ENCODE measurements around the gene KBTBD12.

The KBTBD12 gene

GRCh38 chr3:127974226-127974625 lies 59.2 kb downstream of the KBTBD12 start:
- H3K4me3 ChIP-seq (ENCODE audit: low read depth in 1 of 2, low read length in 2 of 2): no peak overlapping the region
- H3K79me2 ChIP-seq (ENCODE audit: insufficient read depth, low read length): no peaks in the 10 kb centered on the region
- H3K9me3 ChIP-seq (ENCODE audit: insufficient read depth, low read length, severe bottlenecking): no peaks in the 10 kb centered on the region
- TF ChIP-seq CTCF (IDR thresholded peaks at IDR 0.05; ENCODE audit: borderline replicate concordance, extremely low read depth, low read length, poor library complexity, severe bottlenecking) (no peak), EZH2 (IDR thresholded peaks at IDR 0.05; ENCODE audit: borderline replicate concordance, low read depth, low read length, severe bottlenecking) (no peak)
- H3K4me2 ChIP-seq (ENCODE audit: insufficient read depth, low read length): no peak overlapping the region
- peaks cover 19% of the 10 kb centered on the region for H3K27me3 ChIP-seq (ENCODE audit: insufficient read depth, low read length, poor library complexity)
- H3K36me3 ChIP-seq (ENCODE audit: insufficient read depth, low read length): no peaks in the 10 kb centered on the region
- H3K27ac ChIP-seq (ENCODE audit: low read length): no peak overlapping the region
- ATAC-seq (ENCODE audit: insufficient read depth, low read depth): no peak
- H3K9ac ChIP-seq (ENCODE audit: low read depth, low read length): no peak overlapping the region
- no peaks in the 10 kb centered on the region for H3K4me1 ChIP-seq (ENCODE audit: insufficient read depth, low read length)
- H4K20me1 ChIP-seq (ENCODE audit: insufficient read depth, low read length): no peaks in the 10 kb centered on the region; the same call in 1 of the 2 replicates
- DNase-seq: no peak
- H2AFZ ChIP-seq (ENCODE audit: low read depth, low read length): no peak overlapping the region

DNA sequence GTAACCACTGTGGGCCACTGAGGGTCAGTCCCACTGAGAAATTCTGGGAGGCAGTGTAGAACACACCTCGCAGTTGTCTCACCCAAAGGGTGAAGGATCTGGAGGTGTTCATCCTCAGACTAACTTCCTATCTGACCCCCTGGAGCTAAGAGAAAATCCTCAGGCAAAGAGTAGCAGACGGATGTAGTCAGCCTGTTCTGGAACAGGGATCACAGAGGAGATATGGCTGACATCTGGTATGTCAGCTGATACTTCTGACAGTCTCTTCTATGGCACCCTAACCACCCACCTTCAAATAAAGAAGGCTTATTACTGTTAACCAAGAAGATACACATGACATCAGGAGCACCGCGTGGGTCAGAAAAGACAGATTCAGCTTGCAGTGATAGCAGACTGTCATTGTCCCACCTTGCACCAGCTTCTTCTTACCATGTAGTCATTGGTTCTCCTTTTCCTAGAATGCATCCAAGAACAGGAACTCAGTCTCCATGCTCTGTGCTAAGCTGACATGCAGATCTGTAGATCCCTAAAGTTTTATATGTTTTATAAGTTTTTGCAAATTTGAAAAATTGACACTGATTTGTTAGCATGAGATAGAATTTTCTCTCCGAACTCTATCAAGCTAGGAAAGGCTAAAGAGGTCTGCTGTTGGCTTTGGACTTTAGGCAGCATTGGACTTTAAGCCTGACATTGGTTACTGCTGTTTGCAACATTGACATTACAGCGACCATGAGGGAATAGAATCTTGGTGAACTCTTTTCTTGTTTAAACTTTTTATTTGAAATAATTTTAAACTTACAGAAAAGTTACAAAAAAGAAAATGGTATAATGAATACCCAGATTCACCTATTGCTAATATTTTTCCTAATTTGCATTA lies 60.4 kb downstream of the KBTBD12 start:
- Histone ChIP-seq H3K4me2 (ENCODE audit: insufficient read depth, low read length) (no peak overlapping the region), H3K36me3 (ENCODE audit: insufficient read depth, low read length) (no peaks in the 10 kb centered on the region), H3K9ac (ENCODE audit: low read depth, low read length) (no peak overlapping the region), H3K27ac (ENCODE audit: low read length) (no peak overlapping the region), H2AFZ (ENCODE audit: low read depth, low read length) (no peak overlapping the region), H3K4me1 (ENCODE audit: insufficient read depth, low read length) (no peaks in the 10 kb centered on the region), H3K79me2 (ENCODE audit: insufficient read depth, low read length) (no peaks in the 10 kb centered on the region), H4K20me1 (ENCODE audit: insufficient read depth, low read length) (no peaks in the 10 kb centered on the region; the same call in 1 of the 2 replicates), H3K4me3 (ENCODE audit: low read depth in 1 of 2, low read length in 2 of 2) (no peak overlapping the region), H3K27me3 (ENCODE audit: insufficient read depth, low read length, poor library complexity) (peaks cover 19% of the 10 kb centered on the region), H3K9me3 (ENCODE audit: insufficient read depth, low read length, severe bottlenecking) (no peaks in the 10 kb centered on the region)
- DNase-seq (no peak), ATAC-seq (ENCODE audit: insufficient read depth, low read depth) (no peak)
- TF ChIP-seq EZH2 (IDR thresholded peaks at IDR 0.05; ENCODE audit: borderline replicate concordance, low read depth, low read length, severe bottlenecking) (no peak), CTCF (IDR thresholded peaks at IDR 0.05; ENCODE audit: borderline replicate concordance, extremely low read depth, low read length, poor library complexity, severe bottlenecking) (no peak)

DNA sequence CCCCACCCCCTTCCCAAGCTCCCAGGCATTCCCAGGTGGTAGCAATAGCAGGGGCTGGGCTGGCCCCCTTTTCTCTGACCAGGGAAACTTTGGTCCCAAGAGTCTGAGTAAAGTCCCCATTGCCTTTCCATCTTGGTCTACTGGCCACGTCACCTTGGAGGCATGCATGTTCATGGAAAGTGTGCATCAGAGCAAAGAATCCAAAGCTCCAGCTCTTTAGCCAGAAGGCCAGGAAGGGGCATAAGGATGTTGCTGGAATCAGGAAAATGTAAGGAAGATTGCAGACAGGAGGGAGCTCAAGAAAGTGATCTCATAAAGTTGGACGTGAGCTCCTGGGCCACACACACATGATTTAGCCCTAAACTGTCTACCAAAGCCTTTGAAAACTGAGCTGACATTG lies 63.6 kb downstream of the KBTBD12 start:
- ATAC-seq (ENCODE audit: insufficient read depth, low read depth) (no peak), DNase-seq (no peak)
- no peak overlapping the region for H3K4me2 ChIP-seq (ENCODE audit: insufficient read depth, low read length)
- H3K27me3 ChIP-seq (ENCODE audit: insufficient read depth, low read length, poor library complexity): peaks cover 9% of the 10 kb centered on the region
- no peaks in the 10 kb centered on the region for H3K9me3 ChIP-seq (ENCODE audit: insufficient read depth, low read length, severe bottlenecking)
- H3K9ac ChIP-seq (ENCODE audit: low read depth, low read length): no peak overlapping the region
- no peak overlapping the region for H3K4me3 ChIP-seq (ENCODE audit: low read depth in 1 of 2, low read length in 2 of 2)
- no peak for TF ChIP-seq EZH2 (IDR thresholded peaks at IDR 0.05; ENCODE audit: borderline replicate concordance, low read depth, low read length, severe bottlenecking)
- no peak for TF ChIP-seq CTCF (IDR thresholded peaks at IDR 0.05; ENCODE audit: borderline replicate concordance, extremely low read depth, low read length, poor library complexity, severe bottlenecking)
- no peaks in the 10 kb centered on the region for H4K20me1 ChIP-seq (ENCODE audit: insufficient read depth, low read length)
- H3K4me1 ChIP-seq (ENCODE audit: insufficient read depth, low read length): no peaks in the 10 kb centered on the region
- no peak overlapping the region for H2AFZ ChIP-seq (ENCODE audit: low read depth, low read length)
- H3K36me3 ChIP-seq (ENCODE audit: insufficient read depth, low read length): no peaks in the 10 kb centered on the region
- no peaks in the 10 kb centered on the region for H3K79me2 ChIP-seq (ENCODE audit: insufficient read depth, low read length)
- no peak overlapping the region for H3K27ac ChIP-seq (ENCODE audit: low read length)

Measured in DND-41 (cell line).